ENCODE measurements around the gene HEG1.

Gene HEG1

DNA sequence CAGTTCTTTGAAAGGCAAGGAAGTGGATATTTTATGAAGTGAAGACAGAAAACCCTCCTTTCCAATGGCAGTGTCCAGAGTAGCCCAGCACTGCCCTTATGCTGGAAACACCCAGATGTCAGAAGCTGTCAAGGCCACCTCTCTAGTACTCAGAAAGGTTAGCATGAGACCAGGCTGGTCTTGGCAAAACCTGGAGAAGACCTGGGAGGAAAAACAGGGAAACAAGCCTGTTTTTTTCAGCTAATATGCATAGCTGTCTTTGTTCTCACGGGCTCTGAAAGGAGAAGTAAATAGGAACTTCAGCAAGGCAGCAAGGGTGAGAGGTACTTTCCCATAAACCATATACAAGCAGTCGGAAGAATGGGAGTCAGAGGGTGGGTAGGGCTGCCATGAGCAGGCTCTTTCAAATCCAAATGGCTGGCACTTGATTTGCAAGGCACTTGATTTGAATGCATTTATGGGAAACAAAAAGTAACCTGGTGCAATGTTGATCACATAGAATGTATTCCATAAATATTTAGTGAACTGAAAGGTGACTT lies 55.8 kb downstream of the HEG1 start:
- Histone ChIP-seq H3K27me3 (ENCODE audit: insufficient read depth, poor library complexity, severe bottlenecking) (peaks cover 2% of the 10 kb centered on the region), H3K4me3 (replicated peaks; ENCODE audit: insufficient read depth, low read length) (no peak overlapping the region), H3K27ac (replicated peaks) (no peak overlapping the region)
- no peak for TF ChIP-seq SPI1 (IDR thresholded peaks at IDR 0.05; ENCODE audit: borderline replicate concordance, low read depth)
- TF ChIP-seq, protein P1, sequence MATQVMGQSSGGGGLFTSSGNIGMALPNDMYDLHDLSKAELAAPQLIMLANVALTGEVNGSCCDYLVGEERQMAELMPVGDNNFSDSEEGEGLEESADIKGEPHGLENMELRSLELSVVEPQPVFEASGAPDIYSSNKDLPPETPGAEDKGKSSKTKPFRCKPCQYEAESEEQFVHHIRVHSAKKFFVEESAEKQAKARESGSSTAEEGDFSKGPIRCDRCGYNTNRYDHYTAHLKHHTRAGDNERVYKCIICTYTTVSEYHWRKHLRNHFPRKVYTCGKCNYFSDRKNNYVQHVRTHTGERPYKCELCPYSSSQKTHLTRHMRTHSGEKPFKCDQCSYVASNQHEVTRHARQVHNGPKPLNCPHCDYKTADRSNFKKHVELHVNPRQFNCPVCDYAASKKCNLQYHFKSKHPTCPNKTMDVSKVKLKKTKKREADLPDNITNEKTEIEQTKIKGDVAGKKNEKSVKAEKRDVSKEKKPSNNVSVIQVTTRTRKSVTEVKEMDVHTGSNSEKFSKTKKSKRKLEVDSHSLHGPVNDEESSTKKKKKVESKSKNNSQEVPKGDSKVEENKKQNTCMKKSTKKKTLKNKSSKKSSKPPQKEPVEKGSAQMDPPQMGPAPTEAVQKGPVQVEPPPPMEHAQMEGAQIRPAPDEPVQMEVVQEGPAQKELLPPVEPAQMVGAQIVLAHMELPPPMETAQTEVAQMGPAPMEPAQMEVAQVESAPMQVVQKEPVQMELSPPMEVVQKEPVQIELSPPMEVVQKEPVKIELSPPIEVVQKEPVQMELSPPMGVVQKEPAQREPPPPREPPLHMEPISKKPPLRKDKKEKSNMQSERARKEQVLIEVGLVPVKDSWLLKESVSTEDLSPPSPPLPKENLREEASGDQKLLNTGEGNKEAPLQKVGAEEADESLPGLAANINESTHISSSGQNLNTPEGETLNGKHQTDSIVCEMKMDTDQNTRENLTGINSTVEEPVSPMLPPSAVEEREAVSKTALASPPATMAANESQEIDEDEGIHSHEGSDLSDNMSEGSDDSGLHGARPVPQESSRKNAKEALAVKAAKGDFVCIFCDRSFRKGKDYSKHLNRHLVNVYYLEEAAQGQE (IDR thresholded peaks at IDR 0.05; ENCODE audit: insufficient replicate concordance, low read depth), result no peak
- TF ChIP-seq, protein P2, sequence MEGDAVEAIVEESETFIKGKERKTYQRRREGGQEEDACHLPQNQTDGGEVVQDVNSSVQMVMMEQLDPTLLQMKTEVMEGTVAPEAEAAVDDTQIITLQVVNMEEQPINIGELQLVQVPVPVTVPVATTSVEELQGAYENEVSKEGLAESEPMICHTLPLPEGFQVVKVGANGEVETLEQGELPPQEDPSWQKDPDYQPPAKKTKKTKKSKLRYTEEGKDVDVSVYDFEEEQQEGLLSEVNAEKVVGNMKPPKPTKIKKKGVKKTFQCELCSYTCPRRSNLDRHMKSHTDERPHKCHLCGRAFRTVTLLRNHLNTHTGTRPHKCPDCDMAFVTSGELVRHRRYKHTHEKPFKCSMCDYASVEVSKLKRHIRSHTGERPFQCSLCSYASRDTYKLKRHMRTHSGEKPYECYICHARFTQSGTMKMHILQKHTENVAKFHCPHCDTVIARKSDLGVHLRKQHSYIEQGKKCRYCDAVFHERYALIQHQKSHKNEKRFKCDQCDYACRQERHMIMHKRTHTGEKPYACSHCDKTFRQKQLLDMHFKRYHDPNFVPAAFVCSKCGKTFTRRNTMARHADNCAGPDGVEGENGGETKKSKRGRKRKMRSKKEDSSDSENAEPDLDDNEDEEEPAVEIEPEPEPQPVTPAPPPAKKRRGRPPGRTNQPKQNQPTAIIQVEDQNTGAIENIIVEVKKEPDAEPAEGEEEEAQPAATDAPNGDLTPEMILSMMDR (IDR thresholded peaks at IDR 0.05; ENCODE audit: insufficient read depth, low read length), result no peak
- no peak for TF ChIP-seq GABPA (IDR thresholded peaks at IDR 0.05; ENCODE audit: low read depth)
- TF ChIP-seq POLR2AphosphoS5 (IDR thresholded peaks at IDR 0.05; ENCODE audit: low read depth), result no peak
- no peak for DNase-seq (ENCODE audit: low read depth in 1 of 2, low spot score in 1 of 2)

DNA sequence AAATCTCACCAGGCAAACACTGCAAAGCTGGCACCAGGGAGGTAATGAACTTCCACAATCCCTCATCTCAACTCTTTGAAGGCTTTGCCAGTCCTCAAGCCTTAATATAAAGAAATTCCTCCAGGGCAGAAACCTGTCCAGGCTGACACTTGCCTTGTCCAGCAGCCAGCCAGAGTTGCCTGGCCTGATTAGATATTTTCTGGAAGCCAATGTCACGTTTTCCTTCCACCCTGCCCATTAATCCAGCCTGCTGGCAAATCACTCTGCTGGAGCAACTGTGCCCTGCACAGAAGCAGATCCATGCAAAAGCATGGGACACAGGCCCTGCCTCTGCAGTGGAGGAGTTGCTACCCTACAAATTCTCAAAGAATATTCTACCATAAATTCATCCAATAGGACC lies 56.5 kb downstream of the HEG1 start:
- Histone ChIP-seq H3K4me3 (replicated peaks; ENCODE audit: insufficient read depth, low read length) (no peak overlapping the region), H3K27ac (replicated peaks) (no peak overlapping the region), H3K27me3 (ENCODE audit: insufficient read depth, poor library complexity, severe bottlenecking) (no peaks in the 10 kb centered on the region)
- TF ChIP-seq SPI1 (IDR thresholded peaks at IDR 0.05; ENCODE audit: borderline replicate concordance, low read depth) (no peak), POLR2AphosphoS5 (IDR thresholded peaks at IDR 0.05; ENCODE audit: low read depth) (no peak), GABPA (IDR thresholded peaks at IDR 0.05; ENCODE audit: low read depth) (no peak)
- TF ChIP-seq, protein P1 (IDR thresholded peaks at IDR 0.05; ENCODE audit: insufficient replicate concordance, low read depth), result no peak
- TF ChIP-seq, protein P2 (IDR thresholded peaks at IDR 0.05; ENCODE audit: insufficient read depth, low read length), result no peak
- no peak for DNase-seq (ENCODE audit: low read depth in 1 of 2, low spot score in 1 of 2)

DNA sequence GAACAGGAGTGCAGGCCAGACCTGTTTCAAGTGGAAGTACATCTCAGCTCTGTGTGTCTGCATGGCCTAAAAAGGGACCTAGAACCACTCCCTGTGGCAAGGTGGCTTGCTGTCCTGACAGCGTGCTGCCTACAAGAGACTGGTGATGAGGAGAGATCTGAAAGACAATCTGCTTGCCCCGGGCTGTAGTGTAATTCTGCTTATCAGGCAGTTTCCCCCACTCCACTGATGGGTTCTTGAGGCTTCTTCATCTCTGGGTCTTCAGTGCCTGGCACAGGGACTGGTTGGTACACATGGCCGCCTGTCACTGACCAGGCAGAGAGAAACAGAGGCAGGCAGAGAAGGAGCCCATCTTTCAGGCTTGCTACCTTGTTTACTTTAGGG lies 57.6 kb downstream of the HEG1 start:
- Histone ChIP-seq H3K27me3 (ENCODE audit: insufficient read depth, poor library complexity, severe bottlenecking) (no peaks in the 10 kb centered on the region), H3K4me3 (replicated peaks; ENCODE audit: insufficient read depth, low read length) (no peak overlapping the region), H3K27ac (replicated peaks) (no peak overlapping the region)
- no peak for DNase-seq (ENCODE audit: low read depth in 1 of 2, low spot score in 1 of 2)
- TF ChIP-seq SPI1 (IDR thresholded peaks at IDR 0.05; ENCODE audit: borderline replicate concordance, low read depth) (no peak), POLR2AphosphoS5 (IDR thresholded peaks at IDR 0.05; ENCODE audit: low read depth) (no peak), GABPA (IDR thresholded peaks at IDR 0.05; ENCODE audit: low read depth) (no peak)
- TF ChIP-seq, protein P2 (IDR thresholded peaks at IDR 0.05; ENCODE audit: insufficient read depth, low read length), result no peak
- TF ChIP-seq, protein P1 (IDR thresholded peaks at IDR 0.05; ENCODE audit: insufficient replicate concordance, low read depth), result no peak

Measured in HL-60 (cell line).